Motor neuron (in vitro differentiated cells): ENCODE results near the gene SLIT2. TPM values are rescaled to one million over a fixed set of nuclear protein-coding genes. Genes with fewer than 3 reads are reported as not detected.

ENCODE experiments used
- ATAC-seq, 8 experiments: fragments of 200-7000 bp; cut with Tn5 transposase; replicated peaks in 6 of 8; 2 replicates each; pipeline ENCODE4 v1.8.0; 2021; ENCODE audit warnings: mild to moderate bottlenecking in 8 of 8, moderate library complexity in 8 of 8
- H3K27ac ChIP-seq, 2 donors: fragments of 250-450 bp; sonication (Bioruptor Pico); 2 replicates each; pipeline ENCODE4 v1.9.0; 2021; ENCODE audit warnings: antibody characterized with exemption in 2 of 2, mild to moderate bottlenecking in 2 of 2, moderate library complexity in 1 of 2
- H3K4me1 ChIP-seq, 2 donors: fragments of 250-450 bp; sonication (Bioruptor Pico); replicated peaks in 1 of 2; 2 replicates each; pipeline ENCODE4 v1.6.1; 2021; ENCODE audit warnings: antibody characterized with exemption in 2 of 2, mild to moderate bottlenecking in 2 of 2, moderate library complexity in 1 of 2
- H3K4me3 ChIP-seq, 5 donors: fragments of 250-450 bp; sonication (Bioruptor Pico); 2 replicates each; pipeline ENCODE4 v1.9.0; 2021; ENCODE audit warnings: antibody characterized with exemption in 5 of 5, mild to moderate bottlenecking in 5 of 5, moderate library complexity in 4 of 5
- WGBS, 10 experiments: fragments of 450-650 bp; shearing (Covaris generic); methylation state at CpG; one replicate each; pipeline ENCODE4 v1.0.0; 2022; 5-methylcytosine and 5-hydroxymethylcytosine counted together
- in situ Hi-C, 9 experiments: fragments of 400-800 bp; cut with MboI; loops; one replicate each; pipeline ENCODE4 v1.15.0; 2021; ENCODE audit warnings: low sequenced_read_pairs in 9 of 9, low pct_unique_long_range_greater_than_20kb in 2 of 9; ENCODE audit not compliant: unreplicated experiment in 9 of 9
- total RNA-seq, 8 experiments: library from RNA; unstranded; fragments of 300-600 nt; gene quantifications; 2 replicates each; pipeline versions ENCODE4 v1.2.3 to v1.2.4, GENCODE V29; 2022

SLIT2 gene
- total RNA-seq, 8 experiments from 2014 or later, result 31.0 to 178 (median 107) TPM

DNA sequence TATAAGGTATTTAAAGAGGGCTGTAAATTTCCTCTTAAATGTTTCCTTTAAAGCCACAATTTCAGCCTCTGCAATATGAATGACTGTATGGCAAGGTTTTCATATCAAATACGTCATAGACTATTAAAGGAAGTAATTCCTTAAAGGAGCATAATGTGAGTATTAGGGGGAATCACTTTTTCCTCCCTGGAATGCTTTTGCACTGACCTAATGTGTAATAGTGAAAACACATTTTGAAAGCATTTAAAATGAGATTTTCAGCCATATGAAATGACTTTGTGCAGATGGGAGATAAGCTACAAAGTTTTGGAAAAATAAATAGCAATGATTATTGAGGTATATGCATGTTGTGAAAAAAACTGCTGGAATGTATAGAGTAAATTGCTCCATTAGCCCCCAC is 17.6 kb downstream of the SLIT2 start:
- ATAC-seq, result no peak
- 71 to 100% (median 100%) methylated on average over 1 of the region's 1 CpG; no CpG with 5 or more reads in 2 of the 10 experiments for WGBS, 10 experiments
- in situ Hi-C loops, result loop anchor here in 2 of 9 experiments (25.0 kb wide), 1 partner anchor 1582 kb away; no protein-coding TSS in a partner anchor
- Histone ChIP-seq H3K4me1 (peaks cover 29 to 30% of the 10 kb centered on the region in 2 donors), H3K4me3 (no peak overlapping the region), H3K27ac (no peak overlapping the region)

DNA sequence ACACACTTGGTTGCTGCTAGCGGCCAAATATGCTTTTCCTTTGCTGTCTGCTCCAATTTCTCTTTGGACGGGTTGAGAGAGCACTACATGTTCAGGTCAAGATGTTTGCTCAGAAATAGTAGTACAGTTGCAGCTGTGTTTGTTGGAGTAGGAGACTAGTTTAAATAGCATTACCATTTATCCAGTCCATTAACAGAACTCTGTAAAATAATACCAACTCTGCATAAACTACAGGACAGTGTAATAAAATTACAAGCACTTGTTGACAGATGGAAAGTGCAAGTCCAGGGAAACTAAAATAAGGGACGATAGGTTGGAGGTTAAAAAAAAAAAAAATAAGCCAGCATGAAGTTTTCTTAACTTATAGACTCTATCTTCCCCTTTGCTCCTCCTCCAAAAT is 20.2 kb downstream of the SLIT2 start:
- peaks cover 18 to 25% of the 10 kb centered on the region in 2 donors for H3K4me1 ChIP-seq
- WGBS, 10 experiments, result 10 to 95% (median 72%) methylated on average over 2 to 3 of the region's 3 CpGs; no CpG with 5 or more reads in 2 of the 10 experiments
- H3K4me3 ChIP-seq, result no peak overlapping the region
- in situ Hi-C loops, result loop anchor here in 2 of 9 experiments (25.0 kb wide), 1 partner anchor 1585 kb away; no protein-coding TSS in a partner anchor
- peak in 1 of 8 experiments; percentile 31 for ATAC-seq
- H3K27ac ChIP-seq, result no peak overlapping the region

GRCh38 chr4:20272411-20272872 is 20.7 kb downstream of the SLIT2 start:
- Histone ChIP-seq H3K4me3 (no peak overlapping the region), H3K4me1 (peaks cover 14 to 27% of the 10 kb centered on the region in 2 donors), H3K27ac (no peak overlapping the region)
- in situ Hi-C loops, result loop anchor here in 2 of 9 experiments (25.0 kb wide), 1 partner anchor 1585 kb away; no protein-coding TSS in a partner anchor
- no peak for ATAC-seq
- WGBS, 10 experiments, result 39 to 100% (median 94%) methylated on average over 3 to 4 of the region's 4 CpGs; no CpG with 5 or more reads in 1 of the 10 experiments

DNA sequence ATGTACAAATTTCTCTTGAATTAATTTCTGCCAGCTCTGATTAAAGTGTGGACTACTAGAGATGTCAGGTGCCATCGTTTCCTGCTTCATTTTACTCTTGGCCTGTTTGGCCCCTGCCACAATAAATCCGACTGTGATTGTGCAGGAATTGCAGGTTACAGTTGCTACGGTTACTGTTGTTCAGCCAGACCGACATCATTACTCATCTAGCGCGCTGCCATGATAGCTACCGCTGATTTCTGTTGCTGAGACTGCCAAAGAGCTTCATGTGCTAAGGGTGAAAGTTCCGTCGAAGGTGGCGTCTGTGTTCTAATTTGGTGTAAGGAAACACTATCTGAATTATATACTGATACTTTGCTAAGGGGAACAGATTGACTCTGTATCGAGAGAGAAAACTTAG is 22.1 kb downstream of the SLIT2 start:
- peak in 5 of 8 experiments; percentile 92 to 100 (median 99) for ATAC-seq
- in situ Hi-C loops, result loop anchor here in 2 of 9 experiments (25.0 kb wide), 1 partner anchor 1586 kb away; no protein-coding TSS in a partner anchor
- WGBS, 10 experiments, result 10 to 100% (median 39%) methylated on average over 1 to 11 of the region's 11 CpGs
- H3K4me1 ChIP-seq, result peaks cover 14 to 25% of the 10 kb centered on the region in 2 donors
- H3K27ac ChIP-seq, result no peak overlapping the region
- peak overlapping the region in 1 of 5 donors; percentile 9 for H3K4me3 ChIP-seq

DNA sequence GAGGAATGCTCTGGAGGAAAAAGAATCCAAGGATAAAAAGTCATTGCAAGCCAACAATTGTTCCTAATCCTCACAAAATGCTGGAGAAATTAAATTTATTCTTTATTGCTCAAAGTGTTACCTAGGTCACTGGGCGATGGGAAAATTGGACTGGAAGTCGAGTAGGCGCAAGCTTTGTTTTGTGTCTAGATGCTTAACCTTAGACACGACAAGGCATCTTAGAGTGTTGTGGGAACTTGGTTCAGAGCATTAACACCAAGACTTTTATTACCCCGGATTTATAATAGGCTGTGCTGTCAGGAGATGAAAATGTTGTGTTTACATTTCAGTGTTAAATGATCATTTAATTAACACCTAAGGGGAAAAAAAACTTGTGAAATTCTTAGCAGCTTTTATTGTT is 25.1 kb downstream of the SLIT2 start:
- WGBS, 10 experiments, result 36 to 88% (median 59%) methylated on average over 3 to 5 of the region's 5 CpGs
- no peak overlapping the region for H3K27ac ChIP-seq
- peak in 1 of 8 experiments; percentile 51 for ATAC-seq
- in situ Hi-C loops, result no loop called here
- no peak overlapping the region for H3K4me3 ChIP-seq
- peaks cover 14 to 25% of the 10 kb centered on the region in 2 donors for H3K4me1 ChIP-seq

GRCh38 chr4:20278195-20278594 is 26.5 kb downstream of the SLIT2 start:
- ATAC-seq, result no peak
- Histone ChIP-seq H3K4me1 (peaks cover 22 to 34% of the 10 kb centered on the region in 2 donors), H3K27ac (no peak overlapping the region), H3K4me3 (no peak overlapping the region)
- WGBS, 10 experiments, result 83 to 100% (median 97%) methylated on average over 2 to 3 of the region's 3 CpGs; no CpG with 5 or more reads in 1 of the 10 experiments
- in situ Hi-C loops, result no loop called here

DNA sequence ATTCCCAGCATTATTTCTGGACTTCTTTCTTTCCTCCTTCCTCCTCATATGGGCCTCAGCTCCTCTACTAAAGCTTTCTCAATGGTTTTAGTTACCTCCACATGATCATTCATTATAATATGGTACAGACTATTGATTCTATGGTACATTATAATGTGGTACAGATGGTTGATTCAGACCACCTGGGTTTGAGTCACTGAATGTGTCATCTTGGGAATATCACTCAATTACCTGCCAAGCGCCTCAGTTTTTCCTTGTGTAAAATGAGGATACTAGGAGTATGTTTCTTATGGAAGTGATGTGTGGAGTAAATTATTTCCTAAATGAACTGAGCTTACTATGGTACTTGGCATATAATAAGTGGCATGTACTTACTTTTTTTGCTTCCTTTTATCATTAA is 27.7 kb downstream of the SLIT2 start:
- in situ Hi-C loops, result no loop called here
- H3K4me3 ChIP-seq, result no peak overlapping the region
- peaks cover 23 to 32% of the 10 kb centered on the region in 2 donors for H3K4me1 ChIP-seq
- no peak overlapping the region for H3K27ac ChIP-seq
- no peak for ATAC-seq
- WGBS, 10 experiments, result 80 to 100% (median 100%) methylated on average over 1 of the region's 1 CpG; no CpG with 5 or more reads in 3 of the 10 experiments

GRCh38 chr4:20281453-20281852 is 29.7 kb downstream of the SLIT2 start:
- H3K4me3 ChIP-seq, result no peak overlapping the region
- in situ Hi-C loops, result no loop called here
- H3K4me1 ChIP-seq, result peaks cover 36 to 39% of the 10 kb centered on the region in 2 donors
- no peak overlapping the region for H3K27ac ChIP-seq
- WGBS, 10 experiments, result 0 to 88% (median 38%) methylated on average over 1 to 2 of the region's 2 CpGs
- ATAC-seq, result no peak

- in situ Hi-C loops, result no loop called here
- H3K27ac ChIP-seq, result no peak overlapping the region
- H3K4me3 ChIP-seq, result no peak overlapping the region
- peaks cover 32 to 36% of the 10 kb centered on the region in 2 donors for H3K4me1 ChIP-seq
- WGBS, 10 experiments, result 23 to 97% (median 73%) methylated on average over 4 of the region's 4 CpGs; no CpG with 5 or more reads in 6 of the 10 experiments
- no peak for ATAC-seq
Observed at GRCh38 chr4:20283039-20283438, 31.3 kb downstream of the SLIT2 start.

DNA sequence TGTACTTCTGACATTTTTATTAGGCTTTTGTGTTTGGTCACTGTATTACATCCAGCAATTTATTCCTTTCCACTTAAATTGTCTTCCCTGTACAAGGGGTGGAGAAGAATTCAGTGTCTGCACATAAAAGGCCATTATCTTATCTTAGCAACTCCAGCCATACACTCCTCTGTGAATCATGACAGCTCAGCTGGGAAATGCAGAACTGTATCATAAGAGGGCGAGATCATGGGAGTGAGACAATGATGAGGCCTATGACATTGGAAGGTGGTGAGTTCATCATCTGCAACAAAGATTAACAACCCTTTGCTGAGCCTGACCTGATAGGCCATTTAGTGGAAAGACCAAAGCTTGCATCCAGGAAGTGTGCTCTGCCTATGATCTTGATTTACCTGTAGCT is 33.3 kb downstream of the SLIT2 start:
- WGBS, 10 experiments, result 0 to 67% (median 51%) methylated on average over 1 of the region's 1 CpG; no CpG with 5 or more reads in 4 of the 10 experiments
- ATAC-seq, result peak in 7 of 8 experiments; percentile 78 to 98 (median 98)
- H3K4me3 ChIP-seq, result no peak overlapping the region
- peaks cover 32 to 36% of the 10 kb centered on the region in 2 donors for H3K4me1 ChIP-seq
- in situ Hi-C loops, result no loop called here
- peak overlapping the region in 1 of 2 donors; percentile 38 for H3K27ac ChIP-seq

DNA sequence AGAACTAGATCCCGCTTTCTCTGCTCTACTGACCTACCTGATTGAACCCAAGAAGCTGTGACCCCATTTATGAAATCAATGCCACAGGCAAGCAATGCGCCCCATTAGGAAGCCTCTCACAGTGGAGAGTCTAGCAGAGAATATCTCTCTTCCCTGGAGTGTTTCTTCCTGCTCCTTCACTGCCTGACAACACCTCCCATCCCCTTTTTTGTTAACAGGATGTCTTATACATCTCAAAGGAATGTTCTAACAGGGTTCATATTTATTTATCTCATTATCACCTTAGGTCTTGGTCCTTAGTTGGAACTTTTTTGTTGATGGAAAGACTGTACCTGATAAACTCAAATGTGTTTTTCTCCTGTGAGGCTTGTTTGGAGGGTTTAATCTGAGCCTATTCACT is 35.5 kb downstream of the SLIT2 start:
- no peak overlapping the region for H3K27ac ChIP-seq
- peaks cover 32 to 36% of the 10 kb centered on the region in 2 donors for H3K4me1 ChIP-seq
- H3K4me3 ChIP-seq, result no peak overlapping the region
- 85 to 100% (median 100%) methylated on average over 1 to 2 of the region's 2 CpGs; no CpG with 5 or more reads in 2 of the 10 experiments for WGBS, 10 experiments
- ATAC-seq, result no peak
- in situ Hi-C loops, result no loop called here

GRCh38 chr4:20288047-20288650 is 36.4 kb downstream of the SLIT2 start:
- 8 to 100% (median 86%) methylated on average over 2 to 8 of the region's 8 CpGs; no CpG with 5 or more reads in 1 of the 10 experiments for WGBS, 10 experiments
- ATAC-seq, result peak in 4 of 8 experiments; percentile 4 to 36 (median 14)
- in situ Hi-C loops, result no loop called here

DNA sequence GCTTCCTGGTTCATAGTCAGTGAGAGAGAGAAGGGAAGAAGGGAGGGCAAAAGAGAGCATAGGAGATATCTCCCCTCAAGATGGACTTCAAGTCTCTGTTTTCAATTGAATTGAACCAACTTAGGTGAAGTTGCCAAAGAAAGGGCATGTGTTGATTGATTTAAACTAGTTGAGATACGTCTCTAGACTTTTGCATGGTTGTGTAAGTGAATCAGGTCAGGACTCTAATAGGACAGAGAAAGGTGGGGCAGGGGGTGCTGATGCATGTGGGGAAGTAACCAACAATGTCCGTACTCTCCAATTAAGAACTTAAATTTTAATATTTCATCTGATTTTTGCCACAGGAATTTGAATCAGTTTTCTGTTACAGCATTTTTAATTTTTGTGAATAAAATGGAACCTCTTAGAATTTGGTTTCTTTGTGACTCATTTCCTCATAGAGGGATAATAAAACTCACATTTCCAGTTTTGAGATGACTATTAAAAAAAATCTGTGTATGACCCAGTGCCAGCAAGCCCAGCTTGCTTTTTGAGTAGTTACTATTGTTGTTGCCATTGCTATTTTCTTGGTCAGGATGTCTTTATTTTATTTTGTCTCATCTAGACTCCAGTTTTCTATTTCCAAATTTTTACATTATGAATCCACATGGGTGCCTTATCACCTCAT is 37.3 kb downstream of the SLIT2 start:
- ATAC-seq, result no peak
- WGBS, 10 experiments, result 0 to 100% (median 79%) methylated on average over 1 to 2 of the region's 2 CpGs; no CpG with 5 or more reads in 3 of the 10 experiments
- Histone ChIP-seq H3K4me1 (peaks cover 18 to 19% of the 10 kb centered on the region in 2 donors), H3K4me3 (no peak overlapping the region), H3K27ac (no peak overlapping the region)
- in situ Hi-C loops, result no loop called here

More at GRCh38 chr4:20288047-20288650, 36.4 kb downstream of the SLIT2 start:
- no peak overlapping the region for H3K4me3 ChIP-seq
- H3K27ac ChIP-seq, result no peak overlapping the region
- peaks cover 23 to 28% of the 10 kb centered on the region in 2 donors for H3K4me1 ChIP-seq
